Stimulated activated CD4-positive, alpha-beta T cell treated with anti-CD3 and anti-CD28 coated beads, Interleukin-2, amount 100 ng/mL, for 4 hours (primary cell): ENCODE results near the gene CDH7.

Source experiments
- DNase-seq: peaks from one replicate; pipeline ENCODE4 v3.0.0-alpha.2; 2020; ENCODE audit warnings: low read depth

The CDH7 gene

GRCh38 chr18:65750389-65751154, at the start of gene CDH7:
CDH7 (plus strand) TSS chr18:65751012; CDS start chr18:65762843, 11,831 bp downstream.
- DNase-seq = no peak

- no peak for DNase-seq
Observed at GRCh38 chr18:65704046-65704445, 46.8 kb upstream of the CDH7 start.

- DNase-seq = no peak
Observed at GRCh38 chr18:65706646-65707045, 44.2 kb upstream of the CDH7 start.

GRCh38 chr18:65711493-65711892, 39.3 kb upstream of the CDH7 start:
- no peak for DNase-seq

GRCh38 chr18:65721619-65722018, 29.2 kb upstream of the CDH7 start:
- no peak for DNase-seq

- no peak for DNase-seq
Observed at GRCh38 chr18:65725251-65726050, 25.4 kb upstream of the CDH7 start.

- DNase-seq = no peak
Observed at GRCh38 chr18:65735155-65735554, 15.7 kb upstream of the CDH7 start.

- DNase-seq = no peak
Observed at GRCh38 chr18:65737471-65737955, 13.3 kb upstream of the CDH7 start.

GRCh38 chr18:65746936-65747335, 3.9 kb upstream of the CDH7 start:
- no peak for DNase-seq

GRCh38 chr18:65748321-65748720, 2.5 kb upstream of the CDH7 start:
- DNase-seq = no peak

GRCh38 chr18:65749841-65750240, 971 bp upstream of the CDH7 start:
- DNase-seq = no peak

- no peak for DNase-seq
Observed at GRCh38 chr18:65751155-65752085, 608 bp downstream of the CDH7 start.

- DNase-seq = no peak
Observed at GRCh38 chr18:65752625-65753325, 2.0 kb downstream of the CDH7 start.

- DNase-seq = no peak
Observed at GRCh38 chr18:65753520-65753919, 2.7 kb downstream of the CDH7 start.

GRCh38 chr18:65754121-65754520, 3.3 kb downstream of the CDH7 start:
- DNase-seq = no peak

- no peak for DNase-seq
Observed at GRCh38 chr18:65755616-65756015, 4.8 kb downstream of the CDH7 start.

- DNase-seq = no peak
Observed at GRCh38 chr18:65760457-65760856, 9.6 kb downstream of the CDH7 start.

GRCh38 chr18:65761636-65762295, 11.0 kb downstream of the CDH7 start:
- no peak for DNase-seq

- DNase-seq = no peak
Observed at GRCh38 chr18:65762556-65762955, 11.7 kb downstream of the CDH7 start.

- DNase-seq = no peak
Observed at GRCh38 chr18:65767406-65767805, 16.6 kb downstream of the CDH7 start.
